ENCODE results near the gene NAV2.
"Not testable (repeated sequence)": the region's sequence is repeated elsewhere in the genome, so short reads cannot be mapped to it uniquely, and the experiment has no call there.

DNA sequence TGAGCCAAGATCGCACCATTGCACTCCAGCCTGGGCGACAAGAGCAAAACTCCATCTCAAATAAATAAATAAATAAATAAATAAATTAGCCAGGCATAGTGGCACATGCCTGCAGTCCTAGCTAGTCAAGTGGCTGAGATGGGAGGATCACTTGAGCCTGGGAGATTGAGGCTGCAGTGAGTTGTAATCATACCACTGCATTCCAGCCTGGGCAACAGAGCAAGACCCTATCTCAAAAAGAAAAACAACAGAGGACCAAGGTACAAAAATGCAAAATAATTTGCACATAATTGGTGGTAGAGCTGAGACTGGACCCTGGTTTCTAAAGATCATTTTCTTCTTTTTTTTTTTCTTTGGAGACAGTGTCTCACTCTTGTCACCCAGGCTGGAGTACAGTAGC lies 294.0 kb downstream of the NAV2 start:
- not testable (repeated sequence) for TF ChIP-seq CTCF, POLR2A, EP300 (IDR thresholded peaks at IDR 0.05)
